Measurements from ENCODE around the gene CCDC3.
"Not testable (repeated sequence)": the region's sequence is repeated elsewhere in the genome, so short reads cannot be mapped to it uniquely, and the experiment has no call there.

CCDC3 gene

GRCh38 chr10:12888470-12888869 lies 113.0 kb downstream of the CCDC3 start:
- DNase-seq (ENCODE audit: low spot score in 2 of 2) (no peak), ATAC-seq (replicated peaks; ENCODE audit: extremely low read depth, poor library complexity, severe bottlenecking) (no peak)
- Mint-ChIP-seq H3K4me3 (no peak overlapping the region), H3K9me3 (peaks cover 9% of the 10 kb centered on the region), H3K4me1 (no peaks in the 10 kb centered on the region), H3K27me3 (peaks cover 22% of the 10 kb centered on the region), H3K36me3 (ENCODE audit: insufficient read depth) (no peaks in the 10 kb centered on the region), H3K27ac (ENCODE audit: low read depth) (no peak overlapping the region)

- Mint-ChIP-seq H3K4me1 (no peaks in the 10 kb centered on the region), H3K27ac (ENCODE audit: low read depth) (no peak overlapping the region), H3K36me3 (ENCODE audit: insufficient read depth) (no peaks in the 10 kb centered on the region), H3K27me3 (peaks cover 29% of the 10 kb centered on the region), H3K4me3 (no peak overlapping the region), H3K9me3 (peaks cover 2% of the 10 kb centered on the region)
- ATAC-seq (replicated peaks; ENCODE audit: extremely low read depth, poor library complexity, severe bottlenecking) (no peak), DNase-seq (ENCODE audit: low spot score in 2 of 2) (no peak)
Observed at GRCh38 chr10:12887780-12888179, 113.7 kb downstream of the CCDC3 start.

- no peak for ATAC-seq (replicated peaks; ENCODE audit: extremely low read depth, poor library complexity, severe bottlenecking)
- Mint-ChIP-seq H3K9me3 (no peaks in the 10 kb centered on the region), H3K27ac (ENCODE audit: low read depth) (no peak overlapping the region), H3K36me3 (ENCODE audit: insufficient read depth) (no peaks in the 10 kb centered on the region), H3K27me3 (peaks cover 51% of the 10 kb centered on the region), H3K4me3 (no peak overlapping the region), H3K4me1 (no peaks in the 10 kb centered on the region)
- no peak for DNase-seq (ENCODE audit: low spot score in 2 of 2)
Observed at GRCh38 chr10:12884851-12885250, 116.7 kb downstream of the CCDC3 start.

- Mint-ChIP-seq H3K36me3 (ENCODE audit: insufficient read depth) (no peaks in the 10 kb centered on the region), H3K4me3 (no peak overlapping the region), H3K27ac (ENCODE audit: low read depth) (no peak overlapping the region), H3K4me1 (no peaks in the 10 kb centered on the region), H3K27me3 (peaks cover 72% of the 10 kb centered on the region), H3K9me3 (no peaks in the 10 kb centered on the region)
- ATAC-seq (replicated peaks; ENCODE audit: extremely low read depth, poor library complexity, severe bottlenecking) (no peak), DNase-seq (ENCODE audit: low spot score in 2 of 2) (no peak)
Observed at GRCh38 chr10:12880423-12880822, 121.1 kb downstream of the CCDC3 start.

- Mint-ChIP-seq H3K27ac (ENCODE audit: low read depth) (no peak overlapping the region), H3K27me3 (peaks cover 70% of the 10 kb centered on the region), H3K4me1 (no peaks in the 10 kb centered on the region), H3K4me3 (no peak overlapping the region), H3K36me3 (ENCODE audit: insufficient read depth) (no peaks in the 10 kb centered on the region), H3K9me3 (no peaks in the 10 kb centered on the region)
- ATAC-seq (replicated peaks; ENCODE audit: extremely low read depth, poor library complexity, severe bottlenecking) (no peak), DNase-seq (ENCODE audit: low spot score in 2 of 2) (no peak)
Observed at GRCh38 chr10:12877150-12877549, 124.4 kb downstream of the CCDC3 start.

GRCh38 chr10:12876266-12876665 lies 125.2 kb downstream of the CCDC3 start:
- H3K27me3 Mint-ChIP-seq: peaks cover 61% of the 10 kb centered on the region
- no peaks in the 10 kb centered on the region for H3K9me3 Mint-ChIP-seq
- no peak overlapping the region for H3K27ac Mint-ChIP-seq (ENCODE audit: low read depth)
- no peak for ATAC-seq (replicated peaks; ENCODE audit: extremely low read depth, poor library complexity, severe bottlenecking)
- no peak overlapping the region for H3K4me3 Mint-ChIP-seq
- H3K4me1 Mint-ChIP-seq: no peaks in the 10 kb centered on the region
- DNase-seq (ENCODE audit: low spot score in 2 of 2): no peak
- no peaks in the 10 kb centered on the region for H3K36me3 Mint-ChIP-seq (ENCODE audit: insufficient read depth)

GRCh38 chr10:12875100-12875499 lies 126.4 kb downstream of the CCDC3 start:
- no peaks in the 10 kb centered on the region for H3K36me3 Mint-ChIP-seq (ENCODE audit: insufficient read depth)
- ATAC-seq (replicated peaks; ENCODE audit: extremely low read depth, poor library complexity, severe bottlenecking): no peak
- no peak for DNase-seq (ENCODE audit: low spot score in 2 of 2)

GRCh38 chr10:12874501-12874900 lies 127.0 kb downstream of the CCDC3 start:
- Mint-ChIP-seq H3K4me3 (no peak overlapping the region), H3K36me3 (ENCODE audit: insufficient read depth) (no peaks in the 10 kb centered on the region), H3K27ac (ENCODE audit: low read depth) (no peak overlapping the region), H3K9me3 (no peaks in the 10 kb centered on the region), H3K4me1 (no peaks in the 10 kb centered on the region), H3K27me3 (peaks cover 54% of the 10 kb centered on the region)
- ATAC-seq (replicated peaks; ENCODE audit: extremely low read depth, poor library complexity, severe bottlenecking) (no peak), DNase-seq (ENCODE audit: low spot score in 2 of 2) (no peak)

More at GRCh38 chr10:12875100-12875499, 126.4 kb downstream of the CCDC3 start:
- Mint-ChIP-seq H3K27me3 (peaks cover 54% of the 10 kb centered on the region), H3K27ac (ENCODE audit: low read depth) (no peak overlapping the region), H3K4me1 (no peaks in the 10 kb centered on the region), H3K9me3 (no peaks in the 10 kb centered on the region), H3K4me3 (no peak overlapping the region)

GRCh38 chr10:12873172-12873571 lies 128.3 kb downstream of the CCDC3 start:
- DNase-seq (ENCODE audit: low spot score in 2 of 2): no peak
- Mint-ChIP-seq H3K27ac (ENCODE audit: low read depth) (no peak overlapping the region), H3K4me3 (no peak overlapping the region), H3K27me3 (peaks cover 51% of the 10 kb centered on the region), H3K36me3 (ENCODE audit: insufficient read depth) (no peaks in the 10 kb centered on the region), H3K9me3 (no peaks in the 10 kb centered on the region), H3K4me1 (no peaks in the 10 kb centered on the region)
- no peak for ATAC-seq (replicated peaks; ENCODE audit: extremely low read depth, poor library complexity, severe bottlenecking)

GRCh38 chr10:12872577-12872976 lies 128.9 kb downstream of the CCDC3 start:
- H3K36me3 Mint-ChIP-seq (ENCODE audit: insufficient read depth): no peaks in the 10 kb centered on the region
- no peak overlapping the region for H3K4me3 Mint-ChIP-seq
- no peaks in the 10 kb centered on the region for H3K9me3 Mint-ChIP-seq
- ATAC-seq (replicated peaks; ENCODE audit: extremely low read depth, poor library complexity, severe bottlenecking): no peak
- H3K27ac Mint-ChIP-seq (ENCODE audit: low read depth): no peak overlapping the region
- no peaks in the 10 kb centered on the region for H3K4me1 Mint-ChIP-seq
- H3K27me3 Mint-ChIP-seq: peaks cover 45% of the 10 kb centered on the region
- DNase-seq (ENCODE audit: low spot score in 2 of 2): no peak

GRCh38 chr10:12869427-12869826 lies 132.1 kb downstream of the CCDC3 start:
- Mint-ChIP-seq H3K4me3 (no peak overlapping the region), H3K27ac (ENCODE audit: low read depth) (no peak overlapping the region), H3K27me3 (peaks cover 14% of the 10 kb centered on the region), H3K9me3 (no peaks in the 10 kb centered on the region), H3K4me1 (no peaks in the 10 kb centered on the region), H3K36me3 (ENCODE audit: insufficient read depth) (no peaks in the 10 kb centered on the region)
- no peak for DNase-seq (ENCODE audit: low spot score in 2 of 2)
- ATAC-seq (replicated peaks; ENCODE audit: extremely low read depth, poor library complexity, severe bottlenecking): no peak

- ATAC-seq (replicated peaks; ENCODE audit: extremely low read depth, poor library complexity, severe bottlenecking): no peak
- H3K4me3 Mint-ChIP-seq: no peak overlapping the region
- peaks cover 6% of the 10 kb centered on the region for H3K27me3 Mint-ChIP-seq
- no peaks in the 10 kb centered on the region for H3K36me3 Mint-ChIP-seq (ENCODE audit: insufficient read depth)
- H3K4me1 Mint-ChIP-seq: no peaks in the 10 kb centered on the region
- H3K27ac Mint-ChIP-seq (ENCODE audit: low read depth): no peak overlapping the region
- DNase-seq (ENCODE audit: low spot score in 2 of 2): no peak
- H3K9me3 Mint-ChIP-seq: no peaks in the 10 kb centered on the region
Observed at GRCh38 chr10:12868229-12868628, 133.3 kb downstream of the CCDC3 start.

- not testable (repeated sequence) for H3K36me3 Mint-ChIP-seq (ENCODE audit: insufficient read depth); H3K4me3 Mint-ChIP-seq; H3K27me3 Mint-ChIP-seq; H3K27ac Mint-ChIP-seq (ENCODE audit: low read depth); H3K4me1 Mint-ChIP-seq; ATAC-seq (replicated peaks; ENCODE audit: extremely low read depth, poor library complexity, severe bottlenecking); H3K9me3 Mint-ChIP-seq; DNase-seq (ENCODE audit: low spot score in 2 of 2)
Observed at GRCh38 chr10:12865515-12865914, 136.0 kb downstream of the CCDC3 start.

- no peak overlapping the region for H3K27ac Mint-ChIP-seq (ENCODE audit: low read depth)
Observed at GRCh38 chr10:12862459-12862858, 139.1 kb downstream of the CCDC3 start.

More at GRCh38 chr10:12862459-12862858, 139.1 kb downstream of the CCDC3 start:
- DNase-seq (ENCODE audit: low spot score in 2 of 2) (no peak), ATAC-seq (replicated peaks; ENCODE audit: extremely low read depth, poor library complexity, severe bottlenecking) (no peak)
- Mint-ChIP-seq H3K4me1 (no peaks in the 10 kb centered on the region), H3K36me3 (ENCODE audit: insufficient read depth) (peaks cover 2% of the 10 kb centered on the region), H3K4me3 (no peak overlapping the region), H3K27me3 (peaks cover 28% of the 10 kb centered on the region), H3K9me3 (no peaks in the 10 kb centered on the region)

Data from central memory CD8-positive, alpha-beta T cell (primary cell).